ENCODE results near the gene GHDC.

GRCh38 chr17:42187833-42188232, 6.5 kb downstream of the GHDC start:
- TF ChIP-seq POLR2A (IDR thresholded peaks at IDR 0.05), result no peak
- TF ChIP-seq CTCF (IDR thresholded peaks at IDR 0.05), result no peak
